MM.1S (cell line): Measurements from ENCODE around the gene C2CD2L.

Experiments used
- DNase-seq: peaks from one replicate; pipeline ENCODE4 v3.0.0-alpha.2; 2015
- H2AFZ ChIP-seq: fragments of 300-600 bp; sonication (generic); 2 replicates; pipeline ENCODE4 v1.6.0; 2016; ENCODE audit warnings: antibody characterized with exemption, low read length
- H3F3A ChIP-seq: fragments of 300-600 bp; sonication (generic); 2 replicates; pipeline ENCODE4 v1.6.1; 2016; ENCODE audit warnings: mild to moderate bottlenecking, antibody characterized with exemption, low read length, moderate library complexity, mixed read lengths; ENCODE audit not compliant: insufficient read depth
- H3K27ac ChIP-seq: fragments of 300-600 bp; sonication (generic); 2 replicates; pipeline ENCODE4 v1.5.1; 2016; ENCODE audit warnings: mild to moderate bottlenecking, low read length
- H3K27me3 ChIP-seq: fragments of 300-600 bp; sonication (generic); replicated peaks from 2 replicates; pipeline ENCODE4 v1.6.0; 2016; ENCODE audit warnings: low read length; ENCODE audit not compliant: insufficient read depth
- H3K36me3 ChIP-seq: fragments of 300-600 bp; sonication (generic); replicated peaks from 2 replicates; pipeline ENCODE4 v1.6.1; 2016; ENCODE audit warnings: mild to moderate bottlenecking, low read length, mixed read lengths; ENCODE audit not compliant: insufficient read depth
- H3K4me1 ChIP-seq: fragments of 300-600 bp; sonication (generic); 2 replicates; pipeline ENCODE4 v1.6.1; 2016; ENCODE audit warnings: low read length, mixed read lengths
- H3K4me2 ChIP-seq: fragments of 300-600 bp; sonication (generic); 2 replicates; pipeline ENCODE4 v1.6.0; 2016; ENCODE audit warnings: low read depth, low read length
- H3K4me3 ChIP-seq: fragments of 300-600 bp; sonication (generic); 2 replicates; pipeline ENCODE4 v1.5.1; 2016; ENCODE audit warnings: low read length, mixed read lengths
- H3K79me2 ChIP-seq: fragments of 300-600 bp; sonication (generic); 2 replicates; pipeline ENCODE4 v1.6.1; 2016; ENCODE audit warnings: mixed run types, low read length, mixed read lengths
- H3K9ac ChIP-seq: fragments of 300-600 bp; sonication (generic); 2 replicates; pipeline ENCODE4 v1.6.1; 2016; ENCODE audit warnings: low read length, mixed read lengths
- H3K9me2 ChIP-seq: fragments of 300-600 bp; sonication (generic); replicated peaks from 2 replicates; pipeline ENCODE4 v1.6.1; 2016; ENCODE audit warnings: mild to moderate bottlenecking, low read length, mixed read lengths; ENCODE audit not compliant: insufficient read depth
- H3K9me3 ChIP-seq: fragments of 300-600 bp; sonication (generic); replicated peaks from 2 replicates; pipeline ENCODE4 v1.6.1; 2016; ENCODE audit warnings: mild to moderate bottlenecking, low read length, mixed read lengths; ENCODE audit not compliant: insufficient read depth
- H4K20me1 ChIP-seq: fragments of 300-600 bp; sonication (generic); 2 replicates; pipeline ENCODE4 v1.6.1; 2016; ENCODE audit warnings: mild to moderate bottlenecking, low read length, moderate library complexity, mixed read lengths; ENCODE audit not compliant: insufficient read depth
- EZH2 ChIP-seq: fragments of 300-600 bp; sonication (generic); optimal IDR thresholded peaks from 2 replicates; pipeline ENCODE3; 2017; ENCODE audit warnings: low read depth, mild to moderate bottlenecking, antibody characterized with exemption, low read length, mixed read lengths
- EZH2phosphoT487 ChIP-seq: fragments of 300-600 bp; sonication (generic); IDR thresholded peaks from 2 replicates; pipeline ENCODE4 v1.6.1; 2018; ENCODE audit warnings: antibody characterized with exemption, low read length
- TF ChIP-seq, protein P1 (sequence below): fragments of 300-600 bp; sonication (generic); IDR thresholded peaks from 2 replicates; pipeline ENCODE4 v1.5.1; 2016; ENCODE audit warnings: antibody characterized with exemption, low read length, mixed read lengths

Gene C2CD2L

DNA sequence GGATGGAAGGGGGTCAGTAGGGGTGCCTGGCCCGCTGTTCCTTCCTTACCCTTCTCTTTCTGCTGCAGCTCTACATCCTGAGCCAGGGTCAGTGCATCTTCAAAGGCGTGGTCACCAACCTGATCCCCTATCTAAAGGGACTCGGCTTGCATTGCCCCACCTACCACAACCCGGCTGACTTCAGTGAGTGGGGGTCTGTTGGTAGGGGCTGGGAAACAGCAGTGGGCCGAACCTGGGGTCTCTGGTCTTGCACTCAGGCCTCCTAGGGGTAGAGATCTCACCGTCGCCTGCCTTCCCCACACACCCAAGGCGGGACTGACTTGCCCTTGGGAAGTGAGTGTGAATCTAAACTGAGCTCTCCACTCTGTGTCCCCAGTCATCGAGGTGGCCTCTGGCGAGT, 49.4 kb downstream of the C2CD2L start:
- H3K9me3 ChIP-seq: no peaks in the 10 kb centered on the region
- no peaks in the 10 kb centered on the region for H3K4me1 ChIP-seq
- H4K20me1 ChIP-seq: no peaks in the 10 kb centered on the region
- no peak overlapping the region for H3K4me3 ChIP-seq
- DNase-seq: no peak
- TF ChIP-seq EZH2phosphoT487 (no peak), EZH2 (no peak)
- TF ChIP-seq, protein P1, sequence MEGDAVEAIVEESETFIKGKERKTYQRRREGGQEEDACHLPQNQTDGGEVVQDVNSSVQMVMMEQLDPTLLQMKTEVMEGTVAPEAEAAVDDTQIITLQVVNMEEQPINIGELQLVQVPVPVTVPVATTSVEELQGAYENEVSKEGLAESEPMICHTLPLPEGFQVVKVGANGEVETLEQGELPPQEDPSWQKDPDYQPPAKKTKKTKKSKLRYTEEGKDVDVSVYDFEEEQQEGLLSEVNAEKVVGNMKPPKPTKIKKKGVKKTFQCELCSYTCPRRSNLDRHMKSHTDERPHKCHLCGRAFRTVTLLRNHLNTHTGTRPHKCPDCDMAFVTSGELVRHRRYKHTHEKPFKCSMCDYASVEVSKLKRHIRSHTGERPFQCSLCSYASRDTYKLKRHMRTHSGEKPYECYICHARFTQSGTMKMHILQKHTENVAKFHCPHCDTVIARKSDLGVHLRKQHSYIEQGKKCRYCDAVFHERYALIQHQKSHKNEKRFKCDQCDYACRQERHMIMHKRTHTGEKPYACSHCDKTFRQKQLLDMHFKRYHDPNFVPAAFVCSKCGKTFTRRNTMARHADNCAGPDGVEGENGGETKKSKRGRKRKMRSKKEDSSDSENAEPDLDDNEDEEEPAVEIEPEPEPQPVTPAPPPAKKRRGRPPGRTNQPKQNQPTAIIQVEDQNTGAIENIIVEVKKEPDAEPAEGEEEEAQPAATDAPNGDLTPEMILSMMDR: no peak; the same call in none of the 2 replicates
- H3K79me2 ChIP-seq: no peaks in the 10 kb centered on the region
- no peak overlapping the region for H2AFZ ChIP-seq
- no peaks in the 10 kb centered on the region for H3F3A ChIP-seq
- no peak overlapping the region for H3K27ac ChIP-seq
- H3K27me3 ChIP-seq: peaks cover 46% of the 10 kb centered on the region
- H3K36me3 ChIP-seq: no peaks in the 10 kb centered on the region
- no peak overlapping the region for H3K4me2 ChIP-seq
- no peaks in the 10 kb centered on the region for H3K9me2 ChIP-seq
- H3K9ac ChIP-seq: no peak overlapping the region

DNA sequence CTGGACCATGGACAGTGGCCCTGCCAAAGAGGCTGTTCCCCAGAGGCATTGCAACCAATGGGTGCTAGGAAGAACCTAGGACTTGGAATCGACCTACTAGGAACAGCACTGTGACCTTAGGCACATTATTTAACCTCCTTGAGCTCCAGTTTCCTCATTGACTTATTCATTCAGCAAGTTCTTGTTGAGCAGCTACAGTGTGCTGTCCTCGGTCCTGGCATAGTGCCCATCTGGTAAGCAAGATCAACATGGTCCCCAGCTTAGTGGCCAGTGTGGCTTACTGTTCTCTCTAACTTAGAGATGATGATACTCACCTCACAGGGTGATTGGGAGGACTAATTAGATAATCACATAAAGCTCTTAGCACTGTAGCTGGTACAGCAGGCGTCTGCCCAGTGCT, 49.9 kb downstream of the C2CD2L start:
- Histone ChIP-seq H3F3A (no peaks in the 10 kb centered on the region), H4K20me1 (no peaks in the 10 kb centered on the region), H3K27ac (no peak overlapping the region), H3K79me2 (no peaks in the 10 kb centered on the region), H3K4me3 (no peak overlapping the region), H3K9ac (no peak overlapping the region), H2AFZ (no peak overlapping the region), H3K4me2 (no peak overlapping the region), H3K36me3 (no peaks in the 10 kb centered on the region), H3K9me3 (no peaks in the 10 kb centered on the region), H3K4me1 (no peaks in the 10 kb centered on the region), H3K9me2 (no peaks in the 10 kb centered on the region), H3K27me3 (peaks cover 45% of the 10 kb centered on the region)
- no peak for DNase-seq
- no peak for TF ChIP-seq EZH2phosphoT487
- TF ChIP-seq, protein P1: no peak
- no peak for TF ChIP-seq EZH2

DNA sequence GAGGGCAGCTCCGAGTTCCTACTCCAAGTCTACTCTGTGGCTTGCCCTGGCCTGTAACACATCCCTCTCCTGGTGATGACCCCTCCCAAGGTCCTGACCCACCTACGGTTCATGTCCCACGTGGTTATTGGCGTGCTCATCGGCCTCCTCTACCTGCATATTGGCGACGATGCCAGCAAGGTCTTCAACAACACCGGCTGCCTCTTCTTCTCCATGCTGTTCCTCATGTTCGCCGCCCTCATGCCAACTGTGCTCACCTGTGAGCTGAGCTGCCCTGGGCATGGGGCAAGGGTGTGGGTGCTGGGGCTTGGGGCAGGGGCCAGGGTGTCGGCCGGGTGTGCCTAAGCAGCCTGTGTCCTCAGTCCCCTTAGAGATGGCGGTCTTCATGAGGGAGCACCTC, 51.3 kb downstream of the C2CD2L start:
- Histone ChIP-seq H3K9ac (no peak overlapping the region), H3K4me2 (no peak overlapping the region), H3K79me2 (no peaks in the 10 kb centered on the region), H3K27ac (no peak overlapping the region), H3K36me3 (no peaks in the 10 kb centered on the region), H3K27me3 (peaks cover 34% of the 10 kb centered on the region), H2AFZ (no peak overlapping the region), H3K4me3 (no peak overlapping the region), H4K20me1 (no peaks in the 10 kb centered on the region), H3K4me1 (no peaks in the 10 kb centered on the region), H3K9me3 (no peaks in the 10 kb centered on the region), H3K9me2 (no peaks in the 10 kb centered on the region), H3F3A (no peaks in the 10 kb centered on the region)
- DNase-seq: no peak
- TF ChIP-seq EZH2: no peak
- TF ChIP-seq EZH2phosphoT487: no peak

DNA sequence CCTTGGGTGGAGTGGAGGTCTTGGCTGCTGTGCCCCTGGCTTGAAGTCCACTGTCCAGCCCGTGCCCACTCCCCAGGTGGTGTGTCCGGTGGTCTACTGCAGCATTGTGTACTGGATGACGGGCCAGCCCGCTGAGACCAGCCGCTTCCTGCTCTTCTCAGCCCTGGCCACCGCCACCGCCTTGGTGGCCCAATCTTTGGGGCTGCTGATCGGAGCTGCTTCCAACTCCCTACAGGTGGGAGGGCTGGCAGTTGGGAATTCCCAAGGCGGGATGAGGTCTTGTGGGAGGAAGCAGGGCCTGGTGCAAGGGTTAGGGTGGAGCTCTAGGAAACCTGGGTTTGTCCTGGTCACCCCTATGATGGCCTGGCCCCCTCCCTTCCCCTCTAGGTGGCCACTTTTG, 53.0 kb downstream of the C2CD2L start:
- H3K4me3 ChIP-seq: no peak overlapping the region
- no peak overlapping the region for H3K27ac ChIP-seq
- no peak overlapping the region for H2AFZ ChIP-seq
- no peak overlapping the region for H3K4me2 ChIP-seq
- no peak for DNase-seq
- no peaks in the 10 kb centered on the region for H3K79me2 ChIP-seq
- H3F3A ChIP-seq: no peaks in the 10 kb centered on the region
- no peak for TF ChIP-seq EZH2
- TF ChIP-seq, protein P1: no peak
- TF ChIP-seq EZH2phosphoT487: no peak
- H3K9ac ChIP-seq: no peak overlapping the region
- no peaks in the 10 kb centered on the region for H3K36me3 ChIP-seq
- peaks cover 24% of the 10 kb centered on the region for H3K27me3 ChIP-seq
- no peaks in the 10 kb centered on the region for H3K4me1 ChIP-seq
- no peaks in the 10 kb centered on the region for H3K9me2 ChIP-seq
- no peaks in the 10 kb centered on the region for H3K9me3 ChIP-seq
- H4K20me1 ChIP-seq: no peaks in the 10 kb centered on the region
